GM13976 (cell line): ENCODE measurements around the gene VSTM2B.

Experiments
- DNase-seq: peaks from one replicate; pipeline ENCODE4 v3.0.0; 2012; ENCODE audit warnings: low spot score
- CTCF ChIP-seq: IDR thresholded peaks from 2 replicates; pipeline ENCODE4 v1.5.1; 2012; ENCODE audit warnings: borderline replicate concordance, mild to moderate bottlenecking; ENCODE audit not compliant: insufficient read depth; ENCODE audit errors: extremely low read depth, missing control alignments, control extremely low read depth
- in situ Hi-C: fragments of 300-500 bp; cut with MboI; formaldehyde crosslinking; loops from one replicate; pipeline ENCODE4 v1.12.0; 2022; ENCODE audit warnings: low sequenced_read_pairs, mixed read lengths, inconsistent platforms; ENCODE audit not compliant: unreplicated experiment

Gene VSTM2B

GRCh38 chr19:29529646-29530539 is 4.1 kb downstream of the VSTM2B start:
- DNase-seq, result no peak
- no peak for TF ChIP-seq CTCF
- in situ Hi-C loops, result no loop called here

- no peak for DNase-seq
- in situ Hi-C loops, result no loop called here
- no peak for TF ChIP-seq CTCF
These were observed 5.0 kb downstream of the VSTM2B start for GRCh38 chr19:29530540-29531457.

GRCh38 chr19:29531458-29532025 is 5.7 kb downstream of the VSTM2B start:
- no peak for TF ChIP-seq CTCF

GRCh38 chr19:29532097-29532496 is 6.3 kb downstream of the VSTM2B start:
- no peak for TF ChIP-seq CTCF
- no peak for DNase-seq

More at GRCh38 chr19:29531458-29532025, 5.7 kb downstream of the VSTM2B start:
- DNase-seq, result no peak
- in situ Hi-C loops, result no loop called here

GRCh38 chr19:29532956-29533355 is 7.2 kb downstream of the VSTM2B start:
- in situ Hi-C loops, result no loop called here
- DNase-seq, result no peak
- no peak for TF ChIP-seq CTCF

More at GRCh38 chr19:29532097-29532496, 6.3 kb downstream of the VSTM2B start:
- in situ Hi-C loops, result no loop called here
